NCI-H82 (cell line): Measurements from ENCODE around the gene TPP2.

Experiments
- DNase-seq: peaks from one replicate; lab custom pipeline; 2025; lab: John Stamatoyannopoulos, UW

TPP2 gene

GRCh38 chr13:102693776-102694175, 97.0 kb downstream of the TPP2 start:
- no peak for DNase-seq

DNA sequence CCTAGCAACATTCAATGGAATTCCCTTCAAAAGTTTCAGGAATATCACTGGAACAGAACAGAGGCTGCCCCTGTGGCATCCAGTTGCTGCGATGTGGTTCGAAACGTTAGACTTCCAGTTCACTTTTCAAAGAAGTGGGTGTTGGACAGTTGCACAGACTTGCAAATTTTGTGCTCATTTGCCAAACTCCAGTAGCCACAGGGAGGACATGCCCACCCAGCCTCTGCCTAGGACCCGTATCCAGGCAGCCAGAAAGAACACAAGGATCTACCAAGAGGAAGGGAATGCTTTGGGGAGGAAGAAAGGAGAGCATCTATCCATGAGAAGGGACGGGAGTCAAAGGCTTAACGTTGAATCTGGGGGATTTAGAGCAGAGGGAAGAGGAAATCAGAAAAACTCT, 98.2 kb downstream of the TPP2 start, which contains the start of gene METTL21C:
TSS of gene METTL21C (minus strand) at position 108 of the 400 bp plus-strand sequence. CDS start 546 bp downstream, outside the sequence.
- DNase-seq: no peak

- no peak for DNase-seq
Measured at GRCh38 chr13:102696465-102696864, 99.7 kb downstream of the TPP2 start.

GRCh38 chr13:102697264-102697663, 100.5 kb downstream of the TPP2 start:
- no peak for DNase-seq

GRCh38 chr13:102697929-102698648, 101.3 kb downstream of the TPP2 start:
- no peak for DNase-seq

- no peak for DNase-seq
Measured at GRCh38 chr13:102698649-102698980, 101.8 kb downstream of the TPP2 start.

DNA sequence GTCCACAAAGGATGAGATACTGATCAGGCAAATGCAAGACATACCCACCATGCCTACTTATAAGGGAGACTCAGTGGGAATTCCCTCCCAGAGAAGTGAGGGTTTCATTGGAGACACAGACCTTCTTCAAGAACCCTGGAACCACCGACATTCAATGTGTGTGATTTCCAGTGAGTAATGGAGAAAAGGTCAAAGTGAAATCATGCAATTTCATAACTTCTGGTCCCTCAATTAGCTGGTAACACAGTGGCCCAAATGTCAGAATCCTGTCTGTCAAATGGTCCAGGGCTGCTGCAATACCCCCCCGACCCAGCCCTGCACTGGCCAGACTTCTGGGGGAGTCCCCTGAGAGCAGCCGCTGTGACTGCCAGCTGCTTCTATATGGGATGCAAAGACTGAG, 102.7 kb downstream of the TPP2 start:
- no peak for DNase-seq

GRCh38 chr13:102700088-102701031, 103.6 kb downstream of the TPP2 start:
- DNase-seq: no peak

DNA sequence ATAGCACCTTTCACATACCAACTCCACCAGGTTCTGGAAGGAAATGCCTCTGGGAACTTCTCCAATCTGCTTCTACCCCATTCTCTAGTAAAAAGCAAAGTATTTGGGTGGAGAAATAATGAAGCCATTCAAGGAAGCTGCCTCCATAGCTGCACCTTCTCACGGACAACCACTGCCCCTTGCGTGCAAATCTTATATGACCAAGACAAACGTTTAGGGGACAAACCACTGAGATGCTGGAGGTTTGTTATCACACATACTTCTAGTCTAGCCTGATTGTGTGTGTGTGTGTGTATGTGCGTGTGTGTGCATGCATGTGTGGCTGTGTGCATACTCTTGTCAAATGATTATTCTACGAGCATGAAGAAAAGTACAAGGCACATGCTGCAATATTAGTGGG, 104.5 kb downstream of the TPP2 start:
- no peak for DNase-seq

DNA sequence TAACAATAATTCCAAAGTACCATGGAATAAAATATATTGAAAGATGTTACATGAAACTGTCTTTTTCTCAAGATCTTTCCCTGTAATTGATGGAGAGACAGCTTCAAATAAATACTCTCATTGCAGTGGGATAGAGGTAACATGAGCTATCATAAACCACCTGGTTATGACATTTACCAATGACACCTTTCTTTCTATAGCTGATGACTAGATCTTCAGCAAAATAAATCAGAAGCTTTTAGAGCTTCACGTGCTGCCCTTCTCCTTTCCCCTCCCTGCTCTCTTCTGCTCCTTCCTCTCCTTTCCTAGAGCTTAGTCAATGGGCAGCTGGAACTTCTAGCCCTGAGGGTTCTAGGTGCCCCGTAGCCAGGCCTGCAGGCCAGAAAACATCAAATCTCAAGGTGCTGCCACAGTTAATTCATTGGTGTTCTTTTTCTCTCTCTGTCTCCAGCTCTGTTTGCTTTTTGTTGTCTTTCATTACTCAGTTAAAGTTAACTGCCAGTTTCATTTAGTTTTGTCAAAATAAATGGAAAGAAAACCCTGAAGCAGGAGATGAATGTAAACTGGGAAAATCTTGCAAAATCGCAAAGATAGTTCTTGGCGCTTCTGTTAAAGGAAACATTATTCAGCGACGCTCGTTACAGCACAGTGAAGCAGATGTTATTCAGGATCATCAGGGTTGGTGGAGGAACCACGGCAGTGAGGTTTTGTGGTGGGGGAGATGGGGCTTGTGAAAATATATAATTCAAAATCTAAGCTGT, 106.4 kb downstream of the TPP2 start:
- no peak for DNase-seq

GRCh38 chr13:102703726-102704035, 106.9 kb downstream of the TPP2 start:
- no peak for DNase-seq

GRCh38 chr13:102704238-102705058, 107.7 kb downstream of the TPP2 start:
- DNase-seq: no peak

- DNase-seq: peak; percentile 17
Measured at GRCh38 chr13:102707467-102707866, 110.7 kb downstream of the TPP2 start.

- no peak for DNase-seq
Measured at GRCh38 chr13:102708211-102708610, 111.4 kb downstream of the TPP2 start.

DNA sequence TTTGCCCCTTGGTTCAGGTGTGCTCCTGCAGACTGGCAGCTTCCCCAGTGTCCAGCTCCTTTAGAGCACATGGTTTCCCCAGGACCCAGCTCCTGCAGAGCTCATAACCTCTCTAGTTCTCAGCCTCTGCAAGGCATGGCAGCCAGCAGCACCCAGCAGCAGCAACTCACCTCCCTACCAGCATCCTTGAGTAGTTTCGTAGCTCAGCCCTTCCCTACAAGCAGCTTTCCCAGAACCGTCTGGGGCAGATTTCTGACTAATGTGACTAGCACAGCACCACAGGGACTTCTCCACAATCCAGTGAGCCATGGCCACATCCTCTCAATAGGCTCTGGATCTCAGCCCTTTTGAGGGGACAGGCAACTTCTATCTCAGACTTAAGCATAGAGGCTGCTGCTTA, 112.2 kb downstream of the TPP2 start:
- no peak for DNase-seq

DNA sequence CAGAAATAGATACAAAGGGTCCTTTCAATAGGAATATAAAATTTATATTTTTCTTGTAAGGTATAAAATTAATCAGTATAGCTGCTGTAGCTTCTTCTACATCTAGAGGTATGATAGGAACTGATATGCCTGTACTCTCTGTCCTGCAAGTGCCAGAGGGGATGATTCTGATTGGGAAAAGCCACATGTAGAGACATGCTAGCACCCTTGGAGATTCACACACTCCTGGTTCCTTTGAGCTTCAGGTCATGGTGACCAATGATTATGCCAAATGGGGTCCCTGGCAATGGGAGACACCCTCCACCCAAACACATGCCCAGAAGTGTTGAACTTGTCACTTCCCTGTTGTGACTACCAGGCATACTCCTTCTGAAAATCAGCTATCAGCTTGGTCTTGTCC, 112.8 kb downstream of the TPP2 start:
- DNase-seq: no peak

DNA sequence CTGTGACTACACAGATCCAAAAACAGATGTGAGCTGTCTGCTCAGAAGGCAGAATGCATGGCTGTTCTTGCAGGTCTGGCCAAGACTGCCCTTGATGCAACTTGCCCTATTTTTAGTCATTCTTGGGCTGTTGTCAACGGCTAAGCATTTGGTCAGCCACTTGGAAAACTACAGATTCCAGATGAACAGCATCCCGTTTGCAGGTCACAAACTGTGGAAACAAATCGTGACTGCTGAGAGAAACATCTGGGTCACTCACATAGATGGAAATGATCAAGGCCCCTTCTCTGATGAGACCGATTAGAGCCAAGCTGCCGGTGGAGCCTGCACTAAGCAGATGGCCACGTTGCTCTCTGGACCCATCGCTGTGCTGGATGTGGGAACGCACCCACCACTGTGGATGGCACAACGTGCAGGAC, 113.5 kb downstream of the TPP2 start:
- no peak for DNase-seq

DNA sequence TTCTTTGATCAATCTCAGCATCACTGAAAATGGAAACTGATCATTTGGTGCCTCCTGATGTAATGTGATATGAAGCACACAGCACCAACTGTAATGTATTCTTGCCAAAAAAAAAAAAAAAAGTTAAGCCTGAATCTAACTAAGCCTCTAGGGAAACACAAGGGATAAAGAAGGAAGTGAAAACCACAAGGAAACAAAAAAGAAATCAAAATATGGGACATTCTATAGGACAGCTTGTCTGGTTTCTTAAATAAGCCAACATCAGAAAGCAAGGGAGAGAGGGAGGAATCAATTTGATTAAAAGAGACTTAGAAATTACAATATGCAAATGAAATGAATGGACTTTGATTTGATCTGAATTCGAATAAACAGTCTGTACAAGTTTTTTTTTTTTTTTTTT, 118.7 kb downstream of the TPP2 start:
- no peak for DNase-seq

DNA sequence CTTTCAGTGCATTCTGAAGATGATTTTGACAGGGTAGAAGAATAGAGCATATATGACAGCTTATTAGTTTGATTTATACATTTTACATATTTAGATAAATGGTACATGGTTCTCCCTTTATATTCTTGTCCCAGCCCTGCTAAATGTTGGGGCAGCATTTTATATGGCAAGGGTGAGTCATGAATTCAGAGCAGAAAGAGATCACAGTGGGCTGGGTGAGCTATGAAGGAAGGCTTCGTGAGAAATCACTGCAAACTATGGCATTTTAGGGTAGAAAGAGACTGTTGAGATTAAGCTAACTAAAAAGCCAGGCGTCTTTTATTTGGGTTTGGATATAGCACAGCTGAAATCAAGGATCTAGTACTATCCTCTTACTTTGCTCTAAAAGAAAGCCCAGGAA, 122.0 kb downstream of the TPP2 start:
- DNase-seq: no peak

DNA sequence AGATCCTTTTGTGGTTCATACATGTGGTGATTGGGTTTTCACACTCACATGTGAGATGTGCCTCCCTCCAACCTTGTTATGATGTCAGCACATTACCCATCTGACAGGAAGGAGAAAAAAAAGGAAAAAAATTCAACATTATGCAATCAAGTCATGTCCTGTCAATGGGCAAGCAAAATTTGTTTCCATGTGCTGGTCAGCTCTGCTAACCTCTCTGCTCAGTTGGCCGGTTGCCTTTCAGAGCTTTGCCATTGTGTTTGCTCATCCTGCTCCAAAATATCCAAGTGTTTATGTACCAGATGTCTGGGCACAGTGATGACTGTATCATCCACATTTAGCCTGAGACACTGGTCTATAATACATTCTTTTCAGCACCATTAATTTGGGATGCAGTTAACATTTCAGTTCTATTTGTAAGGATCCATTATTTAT, 125.0 kb downstream of the TPP2 start:
- no peak for DNase-seq

GRCh38 chr13:102724923-102725322, 128.1 kb downstream of the TPP2 start:
- peak; percentile 49 for DNase-seq

DNA sequence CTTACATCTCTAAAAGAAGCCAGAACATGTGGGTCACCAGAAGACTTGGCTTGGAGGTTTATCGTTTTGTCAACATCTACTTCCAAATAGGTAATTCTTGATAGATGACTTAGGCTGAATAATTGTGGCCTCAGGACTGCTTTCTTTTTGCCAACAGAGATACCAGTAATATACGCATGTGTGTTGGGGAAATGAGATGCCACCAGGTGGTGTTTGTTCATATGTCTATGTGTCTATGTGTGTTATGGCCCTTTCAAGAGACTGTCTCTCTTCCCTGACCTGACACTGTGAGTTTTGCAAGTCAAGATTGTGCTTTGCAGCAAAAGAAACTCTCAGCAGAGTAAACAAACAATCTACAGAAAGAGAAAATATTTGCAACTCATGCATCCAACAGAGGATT, 129.6 kb downstream of the TPP2 start:
- peak; percentile 75 for DNase-seq
